Activated CD8-positive, alpha-beta memory T cell treated with anti-CD3 and anti-CD28 coated beads, Interleukin-2, amount 50 U/mL, for 24 hours (primary cell): ENCODE data around the gene FAR1.

Experiments used
- DNase-seq: peaks from one replicate; pipeline ENCODE4 v3.0.0-alpha.2; 2020; ENCODE audit errors: extremely low read depth

FAR1 gene

DNA sequence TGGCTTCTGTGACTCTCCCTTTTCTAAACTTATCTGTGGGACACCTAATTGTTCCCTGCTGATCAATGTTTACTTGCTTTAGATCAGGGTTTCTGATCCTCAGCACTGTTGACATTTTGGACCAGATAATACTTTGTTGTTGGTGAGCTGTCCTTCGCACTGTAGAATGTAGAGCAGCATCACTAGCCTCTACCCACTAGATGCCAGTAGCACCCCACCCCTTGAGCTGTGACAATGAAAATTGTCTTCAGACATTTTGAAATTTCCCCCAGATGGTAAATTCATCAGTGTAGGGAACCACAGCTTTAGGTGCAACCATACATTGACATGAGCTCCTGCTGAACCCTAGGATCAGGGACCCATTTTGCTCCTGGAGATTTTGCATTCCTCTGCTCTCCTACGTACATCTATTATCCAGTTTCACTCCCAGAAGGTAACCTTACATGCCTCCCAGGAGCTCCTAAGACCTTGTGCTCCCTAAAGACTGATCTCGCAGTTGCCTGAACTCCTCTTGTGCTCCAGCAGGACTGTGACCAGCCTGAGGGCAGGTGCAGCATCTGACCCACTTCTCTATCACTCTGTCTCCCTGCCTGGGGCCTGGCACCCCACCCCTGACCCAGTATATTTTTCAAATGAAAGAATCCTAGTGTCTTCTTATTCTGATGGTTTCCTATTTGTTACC lies 107.8 kb downstream of the FAR1 start:
- no peak for DNase-seq

DNA sequence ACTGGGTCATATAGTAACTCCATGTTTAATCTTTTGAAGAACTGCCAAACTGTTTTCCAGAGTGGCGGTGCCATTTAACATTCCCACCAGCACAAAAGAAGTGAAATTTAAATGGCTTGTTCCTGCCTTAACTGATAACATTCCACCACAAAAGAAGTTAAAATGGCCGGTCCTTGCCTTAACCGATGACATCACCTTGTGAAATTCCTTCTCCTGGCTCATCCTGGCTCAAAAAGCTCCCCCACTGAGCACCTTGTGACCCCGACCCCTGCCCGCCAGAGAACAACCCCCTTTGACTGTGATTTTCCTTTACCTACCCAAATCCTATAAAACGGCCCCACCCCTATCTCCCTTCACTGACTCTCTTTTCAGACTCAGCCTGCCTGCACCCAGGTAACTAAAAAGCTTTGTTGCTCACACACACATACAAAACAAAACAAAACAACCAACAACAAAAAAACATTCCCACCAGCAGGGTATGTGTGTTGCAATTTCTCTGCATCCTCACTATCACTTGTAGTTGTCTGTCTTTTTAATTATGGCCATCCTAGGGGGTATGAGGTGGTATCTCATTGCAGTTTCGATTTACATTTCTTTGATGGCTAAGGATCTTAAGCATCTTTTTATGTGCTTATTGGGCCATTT lies 109.0 kb downstream of the FAR1 start:
- no peak for DNase-seq

- DNase-seq, result no peak
These were observed 109.9 kb downstream of the FAR1 start for GRCh38 chr11:13778345-13778744.

GRCh38 chr11:13781153-13781552 lies 112.7 kb downstream of the FAR1 start:
- no peak for DNase-seq
